SK-N-SH treated with all-trans-retinoic acid at 6 μM for 48 hours (cell line): ENCODE measurements around the gene DYNC2H1.

Source experiments
- ATAC-seq: fragments of 200-7000 bp; cut with Tn5 transposase; 3 replicates; pipeline ENCODE4 v1.9.1; 2020; ENCODE audit warnings: mild to moderate bottlenecking, moderate library complexity
- ARNTL ChIP-seq: fragments of 450-650 bp; formaldehyde crosslinking; IDR thresholded peaks from 2 replicates; pipeline ENCODE4 v1.5.0; 2020; ENCODE audit warnings: low read depth, mild to moderate bottlenecking, moderate library complexity, borderline replicate concordance
- BACH2 ChIP-seq: fragments of 250-450 bp; sonication (Bioruptor Pico); IDR thresholded peaks from 2 replicates; pipeline ENCODE4 v1.9.0; 2021; ENCODE audit warnings: mild to moderate bottlenecking, borderline replicate concordance
- CSDC2 ChIP-seq: fragments of 250-450 bp; sonication (Bioruptor Pico); IDR thresholded peaks from 2 replicates; pipeline ENCODE4 v1.5.0; 2020; ENCODE audit warnings: mild to moderate bottlenecking, moderate library complexity
- ESRRG ChIP-seq: fragments of 250-450 bp; sonication (Bioruptor Pico); IDR thresholded peaks from 2 replicates; pipeline ENCODE4 v1.6.1; 2021; ENCODE audit warnings: mild to moderate bottlenecking
- GLIS3 ChIP-seq: fragments of 250-450 bp; sonication (Bioruptor Pico); IDR thresholded peaks from 2 replicates; pipeline ENCODE4 v1.5.0; 2020; ENCODE audit warnings: mild to moderate bottlenecking, moderate library complexity
- ISL1 ChIP-seq: fragments of 250-450 bp; sonication (Bioruptor Pico); IDR thresholded peaks from 2 replicates; pipeline ENCODE4 v2.1.2; 2022; ENCODE audit warnings: mild to moderate bottlenecking, moderate library complexity
- OSR1 ChIP-seq: fragments of 250-450 bp; sonication (Bioruptor Pico); IDR thresholded peaks from 2 replicates; pipeline ENCODE4 v1.8.0; 2022; ENCODE audit warnings: moderate library complexity, mild to moderate bottlenecking, inconsistent platforms
- PPARA ChIP-seq: fragments of 250-450 bp; sonication (Bioruptor Pico); IDR thresholded peaks from 2 replicates; pipeline ENCODE4 v1.5.0; 2020; ENCODE audit warnings: mild to moderate bottlenecking, borderline replicate concordance
- RARB ChIP-seq: fragments of 250-450 bp; sonication (Bioruptor Pico); IDR thresholded peaks from 2 replicates; pipeline ENCODE4 v1.8.0; 2021; ENCODE audit warnings: mild to moderate bottlenecking, moderate library complexity
- SNAI2 ChIP-seq: fragments of 250-450 bp; sonication (Bioruptor Pico); IDR thresholded peaks from 2 replicates; pipeline ENCODE4 v1.5.0; 2020; ENCODE audit warnings: mild to moderate bottlenecking, moderate library complexity
- TCF4 ChIP-seq: fragments of 250-450 bp; sonication (Bioruptor Pico); IDR thresholded peaks from 2 replicates; pipeline ENCODE4 v1.8.0; 2021; ENCODE audit warnings: mild to moderate bottlenecking, moderate library complexity, borderline replicate concordance
- TOX ChIP-seq: fragments of 250-450 bp; sonication (Bioruptor Pico); IDR thresholded peaks from 2 replicates; pipeline ENCODE4 v1.8.0; 2021; ENCODE audit warnings: mild to moderate bottlenecking, moderate library complexity, borderline replicate concordance
- ZC3H10 ChIP-seq: fragments of 250-450 bp; sonication (Bioruptor Pico); IDR thresholded peaks from 2 replicates; pipeline ENCODE4 v1.5.1; 2021; ENCODE audit warnings: mild to moderate bottlenecking, moderate library complexity
- ZFP3 ChIP-seq: fragments of 250-450 bp; sonication (Bioruptor Pico); IDR thresholded peaks from 2 replicates; pipeline ENCODE4 v1.5.0; 2020; ENCODE audit warnings: mild to moderate bottlenecking, moderate library complexity
- ZFP30 ChIP-seq: fragments of 450-650 bp; formaldehyde crosslinking; IDR thresholded peaks from 2 replicates; pipeline ENCODE4 v1.5.0; 2022; ENCODE audit warnings: mild to moderate bottlenecking, moderate library complexity
- ZNF565 ChIP-seq: fragments of 450-650 bp; formaldehyde crosslinking; conservative IDR thresholded peaks from 2 replicates; pipeline ENCODE4 v1.5.0; 2020; ENCODE audit warnings: low read depth, mild to moderate bottlenecking, moderate library complexity
- ZNF70 ChIP-seq: fragments of 450-650 bp; formaldehyde crosslinking; IDR thresholded peaks from 2 replicates; pipeline ENCODE4 v1.5.0; 2020; ENCODE audit warnings: mild to moderate bottlenecking, moderate library complexity
- ZNF8 ChIP-seq: fragments of 450-650 bp; formaldehyde crosslinking; IDR thresholded peaks from 2 replicates; pipeline ENCODE4 v1.5.0; 2020; ENCODE audit warnings: mild to moderate bottlenecking, moderate library complexity
- TF ChIP-seq, protein P1 (sequence below): fragments of 250-450 bp; sonication (Bioruptor Pico); IDR thresholded peaks from 2 replicates; pipeline ENCODE4 v1.5.1; 2021; ENCODE audit warnings: mild to moderate bottlenecking, moderate library complexity
- TF ChIP-seq, protein P2 (sequence below): fragments of 250-450 bp; sonication (Bioruptor Pico); IDR thresholded peaks from 2 replicates; pipeline ENCODE4 v1.5.0; 2020; ENCODE audit warnings: mild to moderate bottlenecking, moderate library complexity
- TF ChIP-seq, protein P3 (sequence below): fragments of 250-450 bp; sonication (Bioruptor Pico); IDR thresholded peaks from 2 replicates; pipeline ENCODE4 v1.8.0; 2020; ENCODE audit warnings: mild to moderate bottlenecking, moderate library complexity, borderline replicate concordance
- TF ChIP-seq, protein P4 (sequence below): fragments of 250-450 bp; sonication (Bioruptor Pico); IDR thresholded peaks from 2 replicates; pipeline ENCODE4 v1.8.0; 2021; ENCODE audit warnings: low read depth, mild to moderate bottlenecking, moderate library complexity, borderline replicate concordance
- TF ChIP-seq, protein P5 (sequence below): fragments of 250-450 bp; sonication (Bioruptor Pico); IDR thresholded peaks from 2 replicates; pipeline ENCODE4 v1.5.1; 2020; ENCODE audit warnings: low read depth, mild to moderate bottlenecking, moderate library complexity

Gene DYNC2H1

DNA sequence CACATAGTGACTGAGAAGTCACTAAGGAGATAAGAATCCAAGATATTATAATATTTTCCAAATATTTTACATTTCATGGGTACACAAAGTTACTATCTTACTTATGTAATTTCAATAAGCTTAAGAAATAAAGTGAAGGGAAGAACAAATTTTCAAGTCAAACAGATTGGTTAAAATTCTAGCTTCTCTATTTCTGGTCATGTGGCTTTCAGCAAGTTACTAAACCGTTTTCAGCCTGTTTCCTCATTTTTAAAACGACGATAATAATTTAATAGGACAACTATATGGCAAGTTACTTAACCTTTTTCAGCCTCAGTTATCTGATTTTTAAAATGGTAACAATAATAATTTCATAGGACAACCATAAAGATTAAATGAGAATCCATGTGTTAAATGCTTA, 32.9 kb upstream of the DYNC2H1 start:
- TF ChIP-seq ZNF70 (CRISPR knock-in tag) (no peak), GLIS3 (CRISPR knock-in tag) (no peak), SNAI2 (no peak), ZNF8 (CRISPR knock-in tag) (no peak), ESRRG (CRISPR knock-in tag) (no peak), ZNF565 (CRISPR knock-in tag) (no peak), ZFP3 (CRISPR knock-in tag) (no peak), PPARA (no peak), OSR1 (CRISPR knock-in tag) (no peak), TCF4 (no peak), CSDC2 (no peak), RARB (no peak), TOX (CRISPR knock-in tag) (no peak), BACH2 (CRISPR knock-in tag) (no peak), ZFP30 (CRISPR knock-in tag) (no peak)
- TF ChIP-seq, protein P1, sequence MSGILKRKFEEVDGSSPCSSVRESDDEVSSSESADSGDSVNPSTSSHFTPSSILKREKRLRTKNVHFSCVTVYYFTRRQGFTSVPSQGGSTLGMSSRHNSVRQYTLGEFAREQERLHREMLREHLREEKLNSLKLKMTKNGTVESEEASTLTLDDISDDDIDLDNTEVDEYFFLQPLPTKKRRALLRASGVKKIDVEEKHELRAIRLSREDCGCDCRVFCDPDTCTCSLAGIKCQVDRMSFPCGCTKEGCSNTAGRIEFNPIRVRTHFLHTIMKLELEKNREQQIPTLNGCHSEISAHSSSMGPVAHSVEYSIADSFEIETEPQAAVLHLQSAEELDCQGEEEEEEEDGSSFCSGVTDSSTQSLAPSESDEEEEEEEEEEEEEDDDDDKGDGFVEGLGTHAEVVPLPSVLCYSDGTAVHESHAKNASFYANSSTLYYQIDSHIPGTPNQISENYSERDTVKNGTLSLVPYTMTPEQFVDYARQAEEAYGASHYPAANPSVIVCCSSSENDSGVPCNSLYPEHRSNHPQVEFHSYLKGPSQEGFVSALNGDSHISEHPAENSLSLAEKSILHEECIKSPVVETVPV (CRISPR knock-in tag) = no peak
- TF ChIP-seq, protein P2, sequence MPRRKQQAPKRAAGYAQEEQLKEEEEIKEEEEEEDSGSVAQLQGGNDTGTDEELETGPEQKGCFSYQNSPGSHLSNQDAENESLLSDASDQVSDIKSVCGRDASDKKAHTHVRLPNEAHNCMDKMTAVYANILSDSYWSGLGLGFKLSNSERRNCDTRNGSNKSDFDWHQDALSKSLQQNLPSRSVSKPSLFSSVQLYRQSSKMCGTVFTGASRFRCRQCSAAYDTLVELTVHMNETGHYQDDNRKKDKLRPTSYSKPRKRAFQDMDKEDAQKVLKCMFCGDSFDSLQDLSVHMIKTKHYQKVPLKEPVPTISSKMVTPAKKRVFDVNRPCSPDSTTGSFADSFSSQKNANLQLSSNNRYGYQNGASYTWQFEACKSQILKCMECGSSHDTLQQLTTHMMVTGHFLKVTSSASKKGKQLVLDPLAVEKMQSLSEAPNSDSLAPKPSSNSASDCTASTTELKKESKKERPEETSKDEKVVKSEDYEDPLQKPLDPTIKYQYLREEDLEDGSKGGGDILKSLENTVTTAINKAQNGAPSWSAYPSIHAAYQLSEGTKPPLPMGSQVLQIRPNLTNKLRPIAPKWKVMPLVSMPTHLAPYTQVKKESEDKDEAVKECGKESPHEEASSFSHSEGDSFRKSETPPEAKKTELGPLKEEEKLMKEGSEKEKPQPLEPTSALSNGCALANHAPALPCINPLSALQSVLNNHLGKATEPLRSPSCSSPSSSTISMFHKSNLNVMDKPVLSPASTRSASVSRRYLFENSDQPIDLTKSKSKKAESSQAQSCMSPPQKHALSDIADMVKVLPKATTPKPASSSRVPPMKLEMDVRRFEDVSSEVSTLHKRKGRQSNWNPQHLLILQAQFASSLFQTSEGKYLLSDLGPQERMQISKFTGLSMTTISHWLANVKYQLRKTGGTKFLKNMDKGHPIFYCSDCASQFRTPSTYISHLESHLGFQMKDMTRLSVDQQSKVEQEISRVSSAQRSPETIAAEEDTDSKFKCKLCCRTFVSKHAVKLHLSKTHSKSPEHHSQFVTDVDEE = no peak
- TF ChIP-seq, protein P3, sequence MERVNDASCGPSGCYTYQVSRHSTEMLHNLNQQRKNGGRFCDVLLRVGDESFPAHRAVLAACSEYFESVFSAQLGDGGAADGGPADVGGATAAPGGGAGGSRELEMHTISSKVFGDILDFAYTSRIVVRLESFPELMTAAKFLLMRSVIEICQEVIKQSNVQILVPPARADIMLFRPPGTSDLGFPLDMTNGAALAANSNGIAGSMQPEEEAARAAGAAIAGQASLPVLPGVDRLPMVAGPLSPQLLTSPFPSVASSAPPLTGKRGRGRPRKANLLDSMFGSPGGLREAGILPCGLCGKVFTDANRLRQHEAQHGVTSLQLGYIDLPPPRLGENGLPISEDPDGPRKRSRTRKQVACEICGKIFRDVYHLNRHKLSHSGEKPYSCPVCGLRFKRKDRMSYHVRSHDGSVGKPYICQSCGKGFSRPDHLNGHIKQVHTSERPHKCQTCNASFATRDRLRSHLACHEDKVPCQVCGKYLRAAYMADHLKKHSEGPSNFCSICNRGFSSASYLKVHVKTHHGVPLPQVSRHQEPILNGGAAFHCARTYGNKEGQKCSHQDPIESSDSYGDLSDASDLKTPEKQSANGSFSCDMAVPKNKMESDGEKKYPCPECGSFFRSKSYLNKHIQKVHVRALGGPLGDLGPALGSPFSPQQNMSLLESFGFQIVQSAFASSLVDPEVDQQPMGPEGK (CRISPR knock-in tag) = no peak
- TF ChIP-seq, protein P4, sequence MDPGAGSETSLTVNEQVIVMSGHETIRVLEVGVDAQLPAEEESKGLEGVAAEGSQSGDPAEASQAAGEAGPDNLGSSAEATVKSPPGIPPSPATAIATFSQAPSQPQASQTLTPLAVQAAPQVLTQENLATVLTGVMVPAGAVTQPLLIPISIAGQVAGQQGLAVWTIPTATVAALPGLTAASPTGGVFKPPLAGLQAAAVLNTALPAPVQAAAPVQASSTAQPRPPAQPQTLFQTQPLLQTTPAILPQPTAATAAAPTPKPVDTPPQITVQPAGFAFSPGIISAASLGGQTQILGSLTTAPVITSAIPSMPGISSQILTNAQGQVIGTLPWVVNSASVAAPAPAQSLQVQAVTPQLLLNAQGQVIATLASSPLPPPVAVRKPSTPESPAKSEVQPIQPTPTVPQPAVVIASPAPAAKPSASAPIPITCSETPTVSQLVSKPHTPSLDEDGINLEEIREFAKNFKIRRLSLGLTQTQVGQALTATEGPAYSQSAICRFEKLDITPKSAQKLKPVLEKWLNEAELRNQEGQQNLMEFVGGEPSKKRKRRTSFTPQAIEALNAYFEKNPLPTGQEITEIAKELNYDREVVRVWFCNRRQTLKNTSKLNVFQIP (CRISPR knock-in tag) = no peak
- TF ChIP-seq, all 23 proteins: peak for 0
- ATAC-seq = no peak

DNA sequence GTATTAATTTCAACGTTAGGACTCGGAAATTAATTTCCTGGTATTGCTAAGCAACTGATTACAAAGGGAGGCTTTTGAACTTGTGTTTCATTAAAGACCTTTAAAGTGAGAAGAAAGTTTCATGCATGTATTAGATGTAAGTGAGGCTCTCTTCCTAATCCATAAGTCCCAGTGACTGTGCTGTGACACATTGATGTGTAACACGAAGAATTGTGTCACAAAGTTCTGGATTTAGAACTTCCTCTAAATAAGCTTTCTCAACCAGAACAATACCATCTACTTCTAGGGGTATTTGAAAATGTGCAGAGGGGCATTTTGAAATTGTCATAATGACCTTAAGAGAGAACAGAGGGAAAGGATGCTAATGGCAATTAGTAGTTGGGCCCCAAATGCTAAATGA, 31.7 kb upstream of the DYNC2H1 start:
- TF ChIP-seq, protein P4 (CRISPR knock-in tag) = no peak
- no peak for TF ChIP-seq ESRRG (CRISPR knock-in tag)
- no peak for TF ChIP-seq PPARA
- TF ChIP-seq RARB = no peak
- TF ChIP-seq, protein P2 = no peak
- TF ChIP-seq ZFP30 (CRISPR knock-in tag) = no peak
- TF ChIP-seq OSR1 (CRISPR knock-in tag) = no peak
- TF ChIP-seq, protein P3 (CRISPR knock-in tag) = no peak
- TF ChIP-seq, protein P5, sequence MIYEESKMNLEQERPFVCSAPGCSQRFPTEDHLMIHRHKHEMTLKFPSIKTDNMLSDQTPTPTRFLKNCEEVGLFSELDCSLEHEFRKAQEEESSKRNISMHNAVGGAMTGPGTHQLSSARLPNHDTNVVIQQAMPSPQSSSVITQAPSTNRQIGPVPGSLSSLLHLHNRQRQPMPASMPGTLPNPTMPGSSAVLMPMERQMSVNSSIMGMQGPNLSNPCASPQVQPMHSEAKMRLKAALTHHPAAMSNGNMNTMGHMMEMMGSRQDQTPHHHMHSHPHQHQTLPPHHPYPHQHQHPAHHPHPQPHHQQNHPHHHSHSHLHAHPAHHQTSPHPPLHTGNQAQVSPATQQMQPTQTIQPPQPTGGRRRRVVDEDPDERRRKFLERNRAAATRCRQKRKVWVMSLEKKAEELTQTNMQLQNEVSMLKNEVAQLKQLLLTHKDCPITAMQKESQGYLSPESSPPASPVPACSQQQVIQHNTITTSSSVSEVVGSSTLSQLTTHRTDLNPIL (CRISPR knock-in tag) = no peak
- TF ChIP-seq ISL1 (CRISPR knock-in tag) = no peak
- TF ChIP-seq ZC3H10 (CRISPR knock-in tag) = no peak
- no peak for TF ChIP-seq ARNTL (CRISPR knock-in tag)
- TF ChIP-seq TCF4 = no peak
- TF ChIP-seq, protein P1 (CRISPR knock-in tag) = no peak
- ATAC-seq = no peak
